ENCODE data around the gene PPP1R14D.

Gene PPP1R14D

DNA sequence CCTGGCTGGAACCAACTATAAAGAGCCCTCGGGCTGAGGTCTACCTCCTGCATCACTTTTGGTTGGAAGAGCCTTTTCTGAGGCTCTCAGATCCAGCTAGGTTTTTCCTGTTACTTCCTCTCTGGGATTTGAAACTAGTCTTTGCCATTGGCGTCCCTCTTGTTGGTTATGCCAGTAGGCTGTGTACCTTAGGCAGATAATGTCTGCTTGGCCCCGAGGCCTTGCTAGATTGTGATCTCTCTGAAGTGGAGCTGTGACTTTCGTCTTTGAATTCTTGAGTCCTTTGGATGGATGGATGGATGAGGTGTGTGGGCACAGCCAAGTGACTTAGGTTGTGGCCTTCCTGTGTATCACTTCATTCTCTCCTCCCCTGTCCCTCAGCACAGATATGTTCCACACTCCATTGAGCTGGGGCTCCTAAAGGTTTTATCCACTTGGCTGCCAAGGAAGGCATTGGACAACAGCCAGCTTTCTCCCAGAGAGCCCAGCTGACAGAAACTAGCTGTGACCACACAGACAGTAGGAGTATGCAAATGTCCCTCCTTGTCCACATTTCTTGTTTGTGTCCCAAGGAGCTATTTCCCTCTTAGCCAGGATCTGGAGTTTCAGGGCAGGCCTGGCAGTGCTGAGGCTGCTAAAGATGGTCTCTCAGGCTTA lies 13.3 kb downstream of the PPP1R14D start:
- DNase-seq, result peak; percentile 47 to 83

GRCh38 chr15:40812721-40813425 lies 15.6 kb downstream of the PPP1R14D start:
- no peak for DNase-seq

GRCh38 chr15:40808861-40809450 lies 19.6 kb downstream of the PPP1R14D start:
- peak in 1 of 2 donors; percentile 47 for DNase-seq

- DNase-seq, result no peak
These were observed 20.5 kb downstream of the PPP1R14D start for GRCh38 chr15:40807888-40808461.

GRCh38 chr15:40807028-40807887 lies 21.2 kb downstream of the PPP1R14D start, which contains the start of the genes DNAJC17 and ZFYVE19:
TSS of gene DNAJC17 (minus strand) at chr15:40807473. CDS start at chr15:40807446, 27 bp downstream.
TSS of gene ZFYVE19 (plus strand) at chr15:40807089. CDS start at chr15:40807590, 501 bp downstream.
- DNase-seq, result peak; percentile 97

GRCh38 chr15:40806672-40807027 lies 21.9 kb downstream of the PPP1R14D start:
- no peak for DNase-seq

DNA sequence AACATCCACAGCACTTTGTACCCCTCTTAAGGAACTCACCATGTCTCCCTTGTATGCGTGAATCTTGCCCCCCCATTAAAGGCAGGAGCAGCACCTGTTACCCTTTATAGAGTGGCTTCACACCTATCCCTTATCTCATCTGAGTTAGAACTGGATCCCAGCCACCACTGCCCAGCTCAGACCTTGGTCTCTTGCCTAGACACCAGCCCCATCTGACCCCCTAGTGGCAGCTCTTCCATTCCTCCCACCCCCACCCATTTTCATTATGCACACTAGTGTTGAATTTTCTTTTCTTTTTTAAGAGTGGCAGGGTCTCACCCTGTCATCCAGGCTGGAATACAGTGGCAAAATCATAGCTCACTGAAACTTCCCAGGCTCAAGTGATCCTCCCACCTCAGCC lies 24.8 kb downstream of the PPP1R14D start:
- DNase-seq, result no peak

DNA sequence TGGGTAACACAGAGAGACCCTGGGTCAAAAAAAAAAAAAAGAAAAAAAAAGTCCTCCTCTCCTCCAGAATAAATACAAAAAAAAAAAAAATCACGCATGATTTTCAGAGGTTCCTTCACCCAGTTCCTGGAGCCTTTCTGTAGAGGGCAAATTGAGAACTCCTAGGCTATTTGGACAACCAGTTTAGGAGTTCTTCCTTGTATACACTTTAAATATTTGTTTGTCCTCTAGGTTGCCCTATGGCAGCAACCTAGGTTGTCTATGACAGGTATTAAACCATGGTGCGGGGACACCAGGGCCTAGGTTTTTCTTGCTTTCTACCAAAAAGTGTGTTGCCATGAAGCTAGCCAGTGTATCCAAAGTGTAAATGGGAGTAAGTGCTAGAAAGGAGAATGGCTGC lies 25.4 kb downstream of the PPP1R14D start:
- no peak for DNase-seq

DNA sequence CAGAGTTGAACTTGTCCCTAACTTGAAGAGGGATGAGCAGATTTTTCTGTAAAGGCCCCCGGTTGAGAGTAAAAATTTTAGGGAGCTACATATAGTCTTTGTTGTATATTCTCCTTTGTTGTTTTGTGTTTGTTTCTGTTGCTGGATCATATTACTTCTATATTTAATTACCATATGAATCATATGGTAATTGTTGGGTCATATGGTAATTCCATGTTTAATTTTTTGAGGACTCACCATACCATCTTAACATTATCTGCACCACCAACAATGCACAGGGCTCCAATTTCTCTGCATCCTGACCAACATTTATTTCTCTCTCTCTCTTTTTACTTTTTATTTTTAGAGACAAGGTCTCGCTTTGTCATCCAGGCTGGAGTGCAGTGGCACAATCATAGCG lies 29.0 kb downstream of the PPP1R14D start:
- no peak for DNase-seq

DNA sequence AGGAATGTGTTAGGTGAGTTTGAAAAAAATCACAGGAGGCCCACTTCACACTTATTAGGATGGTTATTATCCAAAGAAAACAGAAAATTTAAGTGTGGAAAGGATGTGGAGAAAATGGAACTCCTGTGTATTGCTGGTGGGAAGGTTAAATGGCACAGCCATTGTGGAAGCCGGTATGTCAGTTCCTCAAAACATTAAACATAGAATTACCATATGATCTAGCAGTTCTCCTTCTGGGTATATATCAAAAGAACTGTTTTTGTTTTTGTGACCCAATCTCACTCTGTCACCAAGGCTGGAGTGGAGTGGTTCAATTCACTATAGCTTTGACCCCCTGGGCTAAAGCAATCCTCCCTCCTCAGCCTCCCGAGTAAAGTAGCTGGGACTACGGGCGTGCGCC lies 32.0 kb downstream of the PPP1R14D start:
- DNase-seq, result peak; percentile 35 to 42

- DNase-seq, result no peak
These were observed 32.5 kb downstream of the PPP1R14D start for GRCh38 chr15:40796041-40796440.

GRCh38 chr15:40793216-40793989 lies 35.1 kb downstream of the PPP1R14D start:
- no peak for DNase-seq

DNA sequence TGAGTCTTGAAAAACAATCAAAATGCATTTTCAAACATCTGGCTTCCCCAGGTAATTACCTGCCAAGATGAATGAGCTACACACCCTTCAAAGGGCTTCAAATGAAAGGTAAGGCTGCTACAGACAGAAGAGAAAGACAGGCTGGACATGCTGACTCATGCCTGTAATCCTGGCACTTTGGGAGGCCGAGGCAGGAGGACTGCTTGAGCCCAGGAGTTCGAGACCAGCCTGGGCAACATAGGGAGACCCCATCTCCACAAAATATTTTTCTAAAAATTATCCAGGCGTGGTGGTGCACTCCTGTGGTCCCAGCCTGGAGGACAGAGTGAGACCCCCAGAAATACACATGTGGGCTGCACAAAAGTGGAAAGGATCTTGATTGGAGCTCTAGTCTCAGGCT lies 36.1 kb downstream of the PPP1R14D start:
- no peak for DNase-seq

DNA sequence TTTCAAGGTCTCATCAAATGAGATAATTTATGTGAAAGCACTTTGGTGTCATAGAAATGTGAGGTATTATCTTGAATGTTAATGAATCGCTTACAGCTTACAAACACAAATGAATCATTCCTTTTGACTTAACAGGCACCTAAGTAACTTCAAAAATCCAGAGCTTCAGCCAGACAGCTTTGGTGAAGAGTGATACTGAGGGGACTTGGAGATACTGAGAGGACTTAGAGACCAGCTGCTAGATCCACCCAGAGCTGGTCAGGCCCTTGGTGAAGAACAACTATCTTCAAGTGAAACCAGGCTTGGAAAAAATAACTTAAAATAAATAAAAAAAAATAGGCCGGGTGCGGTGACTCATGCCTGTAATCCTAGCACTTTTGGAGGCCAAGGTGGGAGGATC lies 37.8 kb downstream of the PPP1R14D start:
- DNase-seq, result no peak

DNA sequence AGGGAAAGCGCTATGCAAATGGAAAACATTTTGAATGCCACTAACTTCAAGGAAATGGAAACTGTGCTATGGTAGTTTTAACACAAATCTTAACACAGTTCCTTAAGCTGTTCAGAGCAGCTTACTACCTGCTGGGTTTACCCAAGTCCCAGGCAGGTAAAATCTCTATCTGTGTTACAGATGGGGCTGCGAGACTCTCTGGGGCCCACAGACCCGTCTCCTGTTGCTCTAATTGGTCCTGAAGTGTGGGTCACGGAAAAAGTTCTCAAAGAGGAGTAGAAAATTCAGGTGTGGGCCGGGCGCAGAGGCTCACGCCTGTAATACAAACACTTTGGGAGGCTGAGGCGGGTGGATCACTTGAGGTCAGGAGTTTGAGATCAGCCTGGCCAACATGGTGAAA lies 38.5 kb downstream of the PPP1R14D start:
- DNase-seq, result no peak

- DNase-seq, result no peak
These were observed 39.4 kb downstream of the PPP1R14D start for GRCh38 chr15:40789119-40789518.

DNA sequence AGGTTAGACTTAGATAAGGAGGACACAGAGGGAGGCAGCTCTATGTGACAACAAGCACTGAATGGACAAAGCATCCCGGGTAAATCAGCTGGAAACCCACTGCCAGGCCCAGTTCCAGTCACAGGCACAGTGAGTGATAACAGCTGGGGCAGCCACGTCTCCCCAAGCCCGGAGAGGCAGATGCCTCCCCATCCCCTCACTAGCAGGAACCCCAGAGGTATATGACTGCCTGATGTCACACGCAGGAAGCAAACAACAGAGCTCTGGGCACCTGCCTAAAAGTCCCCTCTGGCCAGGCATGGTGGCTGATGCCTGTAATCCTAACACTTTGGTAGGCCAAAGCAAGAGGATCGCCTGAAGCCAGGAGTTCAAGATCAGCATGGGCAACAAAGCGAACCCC lies 40.5 kb downstream of the PPP1R14D start:
- DNase-seq, result no peak

- peak in 1 of 2 donors; percentile 24 for DNase-seq
These were observed 41.1 kb downstream of the PPP1R14D start for GRCh38 chr15:40787344-40787841.

DNA sequence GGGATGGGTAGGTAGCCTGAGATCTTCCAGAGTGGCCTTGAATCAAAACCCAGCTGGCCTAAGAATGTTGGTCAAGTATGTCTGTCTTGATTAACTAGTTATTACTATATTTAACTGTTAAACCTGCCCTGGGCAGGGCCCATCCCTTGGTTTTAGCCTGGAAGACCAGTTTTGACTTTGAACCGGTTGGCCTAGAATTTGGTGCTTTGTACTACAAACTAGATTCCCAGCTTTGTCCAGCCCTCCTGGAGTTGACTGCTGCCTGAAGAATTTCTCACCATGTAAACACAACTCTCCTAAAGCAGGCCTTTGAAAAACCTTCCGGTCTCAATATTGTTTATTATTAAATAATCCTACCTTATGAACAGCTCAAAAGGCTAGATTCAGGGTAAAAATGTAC lies 42.7 kb downstream of the PPP1R14D start:
- no peak for DNase-seq

GRCh38 chr15:40785164-40785563 lies 43.3 kb downstream of the PPP1R14D start:
- DNase-seq, result no peak

- peak; percentile 47 to 68 for DNase-seq
These were observed 45.8 kb downstream of the PPP1R14D start for GRCh38 chr15:40782609-40783227.
